Endodermal cell (in vitro differentiated cells): ENCODE measurements around the gene PELI1. TPM values are rescaled to one million over a fixed set of nuclear protein-coding genes. Genes with fewer than 3 reads are reported as not detected.

Experiments used
- DNase-seq: peaks from one replicate; pipeline ENCODE4 v3.0.0-alpha.2; 2017
- H3K27ac ChIP-seq: 2 replicates; pipeline ENCODE4 v1.5.1; 2013; ENCODE audit warnings: mild to moderate bottlenecking, low read depth, low read length, moderate library complexity
- H3K27me3 ChIP-seq: 2 replicates; pipeline ENCODE4 v1.6.1; 2013; ENCODE audit warnings: mild to moderate bottlenecking, low read length, moderate library complexity; ENCODE audit not compliant: insufficient read depth, control insufficient read depth, poor library complexity, severe bottlenecking
- H3K36me3 ChIP-seq: 2 replicates; pipeline ENCODE4 v1.7.0; 2013; ENCODE audit warnings: mild to moderate bottlenecking, low read length, moderate library complexity; ENCODE audit not compliant: control insufficient read depth, insufficient read depth
- H3K4me1 ChIP-seq: one replicate; pipeline ENCODE4 v1.7.0; 2013; ENCODE audit warnings: low read length; ENCODE audit not compliant: control insufficient read depth, insufficient read depth
- H3K4me3 ChIP-seq: 2 replicates; pipeline ENCODE4 v1.5.1; 2013; ENCODE audit warnings: mild to moderate bottlenecking, low read length, moderate library complexity
- H3K9ac ChIP-seq: 2 replicates; pipeline ENCODE4 v1.6.1; 2013; ENCODE audit warnings: mild to moderate bottlenecking, low read length, moderate library complexity; ENCODE audit not compliant: poor library complexity, severe bottlenecking; ENCODE audit errors: extremely low read depth
- H3K9me3 ChIP-seq: 2 replicates; pipeline ENCODE4 v1.6.1; 2013; ENCODE audit warnings: mild to moderate bottlenecking, low read length, moderate library complexity; ENCODE audit not compliant: control insufficient read depth
- H3K27ac Mint-ChIP-seq: 2 replicates; pipeline ENCODE4 v1.8.0; 2020; ENCODE audit warnings: mixed read lengths
- H3K27me3 Mint-ChIP-seq: 2 replicates; pipeline ENCODE4 v1.8.0; 2021; ENCODE audit warnings: mild to moderate bottlenecking, mixed read lengths; ENCODE audit not compliant: insufficient read depth
- H3K36me3 Mint-ChIP-seq: 2 replicates; pipeline ENCODE4 v1.8.0; 2020; ENCODE audit warnings: low read depth, mixed read lengths
- H3K4me1 Mint-ChIP-seq: 2 replicates; pipeline ENCODE4 v1.8.0; 2020; ENCODE audit warnings: mixed read lengths
- H3K4me3 Mint-ChIP-seq: 2 replicates; pipeline ENCODE4 v1.8.0; 2020; ENCODE audit warnings: mild to moderate bottlenecking, moderate library complexity, mixed read lengths
- H3K9me3 Mint-ChIP-seq: 2 replicates; pipeline ENCODE4 v1.8.0; 2020; ENCODE audit warnings: mild to moderate bottlenecking, mixed read lengths
- WGBS, 2 experiments: methylation state at CpG; one replicate each; pipeline versions ENCODE4 v1.1.5 to v1.1.7; 2013; ENCODE audit warnings: missing lambda C conversion rate in 2 of 2, mixed read lengths in 1 of 2; ENCODE audit not compliant: insufficient coverage in 1 of 2, insufficient read length in 1 of 2; 5-methylcytosine and 5-hydroxymethylcytosine counted together
- total RNA-seq, 2 donors: library from RNA; stranded (reverse); fragmentation: NEBNext Ultra II Directional in 1 of 2; extraction: Animal tissue kit (Norgen Biotek cat#: 25700) in 1 of 2; gene quantifications; 2 replicates in 1 of 2; 3 replicates in 1 of 2; pipeline ENCODE4 v1.2.1, GENCODE V29; 2021
- TF ChIP-seq, protein P1 (sequence below): fragments of 200-600 bp; sonication (generic); conservative IDR thresholded peaks from 2 replicates; pipeline ENCODE4 v1.5.0; 2021; ENCODE audit warnings: antibody characterized with exemption, mild to moderate bottlenecking

Gene PELI1
- total RNA-seq, 2 donors from 2014 or later = 178 to 184 TPM

DNA sequence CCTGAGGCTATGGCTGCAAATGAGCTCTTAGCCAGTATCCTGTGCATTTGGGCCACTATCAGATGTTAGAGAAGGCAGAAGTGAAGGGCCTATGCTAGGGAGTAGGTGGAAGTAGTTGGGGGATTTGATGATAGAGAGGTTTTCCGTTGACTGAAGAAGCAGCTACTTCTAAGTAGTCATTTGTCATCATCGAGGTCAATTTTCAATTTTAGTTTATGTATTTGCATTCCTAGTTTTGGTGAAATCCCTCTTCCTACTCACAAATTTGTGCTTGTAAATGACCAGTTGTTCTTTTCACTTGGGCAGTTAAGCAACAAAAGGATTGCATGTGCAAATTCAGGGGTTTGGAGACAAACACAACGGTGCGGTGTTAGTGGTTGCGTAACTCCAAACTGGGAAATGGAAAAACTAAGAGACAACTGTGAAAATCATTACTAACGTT lies 48.5 kb upstream of the PELI1 start:
- 81 to 100% methylated on average over 2 to 6 of the region's 6 CpGs for WGBS, 2 experiments
- H3K4me3 Mint-ChIP-seq = no peak overlapping the region
- H3K4me3 ChIP-seq = no peak overlapping the region
- H3K9me3 ChIP-seq = no peaks in the 10 kb centered on the region
- no peaks in the 10 kb centered on the region for H3K27me3 Mint-ChIP-seq
- H3K36me3 Mint-ChIP-seq = no peaks in the 10 kb centered on the region
- H3K27me3 ChIP-seq = no peaks in the 10 kb centered on the region
- no peak overlapping the region for H3K27ac Mint-ChIP-seq
- DNase-seq = no peak
- no peaks in the 10 kb centered on the region for H3K36me3 ChIP-seq
- no peaks in the 10 kb centered on the region for H3K9me3 Mint-ChIP-seq
- no peak overlapping the region for H3K9ac ChIP-seq
- peaks cover 49% of the 10 kb centered on the region for H3K4me1 Mint-ChIP-seq
- H3K27ac ChIP-seq = no peak overlapping the region
- TF ChIP-seq, protein P1, sequence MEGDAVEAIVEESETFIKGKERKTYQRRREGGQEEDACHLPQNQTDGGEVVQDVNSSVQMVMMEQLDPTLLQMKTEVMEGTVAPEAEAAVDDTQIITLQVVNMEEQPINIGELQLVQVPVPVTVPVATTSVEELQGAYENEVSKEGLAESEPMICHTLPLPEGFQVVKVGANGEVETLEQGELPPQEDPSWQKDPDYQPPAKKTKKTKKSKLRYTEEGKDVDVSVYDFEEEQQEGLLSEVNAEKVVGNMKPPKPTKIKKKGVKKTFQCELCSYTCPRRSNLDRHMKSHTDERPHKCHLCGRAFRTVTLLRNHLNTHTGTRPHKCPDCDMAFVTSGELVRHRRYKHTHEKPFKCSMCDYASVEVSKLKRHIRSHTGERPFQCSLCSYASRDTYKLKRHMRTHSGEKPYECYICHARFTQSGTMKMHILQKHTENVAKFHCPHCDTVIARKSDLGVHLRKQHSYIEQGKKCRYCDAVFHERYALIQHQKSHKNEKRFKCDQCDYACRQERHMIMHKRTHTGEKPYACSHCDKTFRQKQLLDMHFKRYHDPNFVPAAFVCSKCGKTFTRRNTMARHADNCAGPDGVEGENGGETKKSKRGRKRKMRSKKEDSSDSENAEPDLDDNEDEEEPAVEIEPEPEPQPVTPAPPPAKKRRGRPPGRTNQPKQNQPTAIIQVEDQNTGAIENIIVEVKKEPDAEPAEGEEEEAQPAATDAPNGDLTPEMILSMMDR = no peak
- H3K4me1 ChIP-seq = peaks cover 13% of the 10 kb centered on the region

DNA sequence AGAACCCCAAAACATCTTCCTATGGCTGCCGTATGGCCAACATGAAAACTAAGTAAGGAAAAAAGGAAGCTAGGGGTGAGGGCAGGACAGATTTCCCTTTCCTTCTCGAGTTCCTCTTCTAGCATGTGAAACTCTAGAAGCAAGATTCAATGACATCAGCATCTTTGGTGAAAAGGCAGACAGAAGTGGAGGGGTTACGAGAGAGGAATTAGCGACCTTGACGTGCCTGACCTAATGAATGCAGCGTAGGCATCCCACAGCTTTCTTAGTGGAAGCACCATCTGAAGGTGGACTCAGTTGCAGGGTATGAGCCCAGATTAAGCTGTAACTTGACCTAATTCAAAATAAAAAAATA lies 47.9 kb upstream of the PELI1 start:
- H3K4me1 Mint-ChIP-seq = peaks cover 48% of the 10 kb centered on the region
- no peak for DNase-seq
- Histone ChIP-seq H3K9ac (no peak overlapping the region), H3K27ac (no peak overlapping the region), H3K36me3 (no peaks in the 10 kb centered on the region), H3K4me1 (peaks cover 13% of the 10 kb centered on the region), H3K27me3 (no peaks in the 10 kb centered on the region), H3K9me3 (no peaks in the 10 kb centered on the region), H3K4me3 (no peak overlapping the region)
- TF ChIP-seq, protein P1 = no peak
- H3K9me3 Mint-ChIP-seq = no peaks in the 10 kb centered on the region
- no peaks in the 10 kb centered on the region for H3K27me3 Mint-ChIP-seq
- 93 to 94% methylated on average over 6 of the region's 6 CpGs for WGBS, 2 experiments
- H3K27ac Mint-ChIP-seq = no peak overlapping the region
- no peak overlapping the region for H3K4me3 Mint-ChIP-seq
- H3K36me3 Mint-ChIP-seq = no peaks in the 10 kb centered on the region

DNA sequence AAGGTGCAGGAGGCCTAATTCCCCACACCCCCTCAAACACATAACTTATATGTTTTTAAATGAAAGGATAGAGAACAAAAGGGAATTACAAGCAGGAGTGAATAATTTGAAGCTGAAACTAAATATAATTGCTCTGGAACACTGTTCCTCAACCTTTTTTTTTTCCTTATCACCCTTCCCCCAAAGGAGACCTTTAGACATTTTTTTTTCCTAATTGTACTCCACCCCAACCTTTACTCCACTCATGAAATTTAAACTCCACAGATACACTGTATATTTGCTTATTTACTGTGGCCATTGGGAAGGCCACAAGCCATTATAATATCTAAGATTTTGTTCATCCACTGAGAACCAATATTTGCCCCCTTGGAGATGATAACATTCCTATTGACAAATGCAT lies 45.4 kb upstream of the PELI1 start:
- Histone ChIP-seq H3K27me3 (no peaks in the 10 kb centered on the region), H3K4me3 (no peak overlapping the region), H3K9ac (no peak overlapping the region), H3K9me3 (no peaks in the 10 kb centered on the region), H3K4me1 (peaks cover 13% of the 10 kb centered on the region), H3K27ac (no peak overlapping the region), H3K36me3 (no peaks in the 10 kb centered on the region)
- Mint-ChIP-seq H3K27ac (no peak overlapping the region), H3K4me3 (no peak overlapping the region), H3K27me3 (no peaks in the 10 kb centered on the region), H3K36me3 (no peaks in the 10 kb centered on the region), H3K9me3 (no peaks in the 10 kb centered on the region), H3K4me1 (peaks cover 47% of the 10 kb centered on the region)
- no peak for DNase-seq
- TF ChIP-seq, protein P1 = no peak
